Natural killer cell treated with Interleukin-12 subunit alpha and Interleukin-12 subunit beta and Interleukin-15 and Interleukin-18, amount 100 ng/mL, for 72 hours (primary cell): Measurements from ENCODE around the gene C1QTNF1. TPM values are rescaled to one million over a fixed set of nuclear protein-coding genes. Genes with fewer than 3 reads are reported as not detected.

Experiments
- ATAC-seq, 2 donors: fragments of 150-1000 bp; cut with Tn5 transposase in 1 of 2; sonication (Bioruptor Pico), chemical (Tn5 transposase) in 1 of 2; 2 replicates each; pipeline ENCODE4 v1.10.0; 2021
- DNase-seq: peaks from one replicate; pipeline ENCODE4 v3.0.0; 2022; ENCODE audit warnings: low spot score
- H3K27ac Mint-ChIP-seq, 2 donors: 1 replicate in 1 of 2; 2 replicates in 1 of 2; pipeline ENCODE4 v1.8.0; 2022; ENCODE audit warnings: mixed read lengths in 2 of 2, mild to moderate bottlenecking in 1 of 2, moderate library complexity in 1 of 2
- H3K27me3 Mint-ChIP-seq, 2 donors: 1 replicate in 1 of 2; 2 replicates in 1 of 2; pipeline ENCODE4 v1.8.0; 2022; ENCODE audit warnings: mixed read lengths in 2 of 2
- H3K36me3 Mint-ChIP-seq: one replicate; pipeline ENCODE4 v1.8.0; 2022; ENCODE audit warnings: mixed read lengths
- H3K4me1 Mint-ChIP-seq, 2 donors: 1 replicate in 1 of 2; 2 replicates in 1 of 2; pipeline ENCODE4 v1.8.0; 2022; ENCODE audit warnings: low read depth in 2 of 2, mixed read lengths in 2 of 2, mild to moderate bottlenecking in 1 of 2
- H3K4me3 Mint-ChIP-seq: one replicate; pipeline ENCODE4 v1.8.0; 2022; ENCODE audit warnings: mixed read lengths
- H3K9me3 Mint-ChIP-seq: 2 replicates; pipeline ENCODE4 v1.8.0; 2022; ENCODE audit warnings: mixed read lengths
- total RNA-seq, 2 donors: library from RNA; stranded (reverse); gene quantifications; one replicate each; pipeline ENCODE4 v1.2.3, GENCODE V29; 2022

The C1QTNF1 gene
- total RNA-seq, 2 donors from 2014 or later = not detected

DNA sequence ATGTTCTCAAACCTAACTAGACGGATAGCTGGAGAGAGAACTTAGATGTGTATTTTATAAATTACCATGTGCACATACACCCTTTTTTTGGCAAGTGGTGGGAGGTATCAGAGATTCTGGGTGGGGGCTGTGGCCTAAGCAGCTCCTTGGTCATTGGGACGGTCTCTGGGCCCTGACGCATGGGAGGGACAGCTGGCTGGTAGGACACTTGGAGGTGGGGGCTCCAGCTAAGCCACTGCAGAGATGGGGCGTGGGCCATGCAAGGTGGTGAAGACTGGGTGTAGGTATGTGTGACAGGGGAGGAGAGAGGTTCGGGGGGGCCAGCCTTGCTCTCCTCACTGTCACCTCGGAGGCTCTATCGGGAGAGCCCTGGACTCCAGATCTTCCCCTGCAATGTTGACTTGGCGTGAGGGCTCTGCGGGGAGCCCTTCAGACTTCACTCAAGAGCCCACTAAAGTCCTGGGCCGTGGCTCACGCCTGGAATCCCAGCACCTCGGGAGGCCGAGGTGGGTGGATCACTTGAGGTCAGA lies 17.1 kb downstream of the C1QTNF1 start:
- DNase-seq = peak; percentile 56
- Mint-ChIP-seq H3K36me3 (no peaks in the 10 kb centered on the region), H3K27me3 (peaks cover 6 to 7% of the 10 kb centered on the region in 2 donors), H3K27ac (no peak overlapping the region), H3K4me1 (peaks cover 7 to 9% of the 10 kb centered on the region in 2 donors), H3K4me3 (no peak overlapping the region), H3K9me3 (no peaks in the 10 kb centered on the region)
- no peak for ATAC-seq

GRCh38 chr17:79041723-79042420 lies 17.9 kb downstream of the C1QTNF1 start:
- Mint-ChIP-seq H3K27ac (no peak overlapping the region), H3K4me3 (no peak overlapping the region), H3K9me3 (no peaks in the 10 kb centered on the region), H3K4me1 (peaks cover 7 to 9% of the 10 kb centered on the region in 2 donors), H3K27me3 (peaks cover 6 to 7% of the 10 kb centered on the region in 2 donors), H3K36me3 (no peaks in the 10 kb centered on the region)
- peak; percentile 49 for DNase-seq
- ATAC-seq = no peak

- ATAC-seq (no peak), DNase-seq (peak; percentile 58)
- peak overlapping the region in 1 of 2 donors; percentile 3 for H3K27ac Mint-ChIP-seq
- peaks cover 7 to 9% of the 10 kb centered on the region in 2 donors for H3K4me1 Mint-ChIP-seq
- no peak overlapping the region for H3K4me3 Mint-ChIP-seq
- peaks cover 6 to 7% of the 10 kb centered on the region in 2 donors for H3K27me3 Mint-ChIP-seq
- no peaks in the 10 kb centered on the region for H3K9me3 Mint-ChIP-seq
- H3K36me3 Mint-ChIP-seq = no peaks in the 10 kb centered on the region
Observed at GRCh38 chr17:79042421-79043190, 18.6 kb downstream of the C1QTNF1 start.

DNA sequence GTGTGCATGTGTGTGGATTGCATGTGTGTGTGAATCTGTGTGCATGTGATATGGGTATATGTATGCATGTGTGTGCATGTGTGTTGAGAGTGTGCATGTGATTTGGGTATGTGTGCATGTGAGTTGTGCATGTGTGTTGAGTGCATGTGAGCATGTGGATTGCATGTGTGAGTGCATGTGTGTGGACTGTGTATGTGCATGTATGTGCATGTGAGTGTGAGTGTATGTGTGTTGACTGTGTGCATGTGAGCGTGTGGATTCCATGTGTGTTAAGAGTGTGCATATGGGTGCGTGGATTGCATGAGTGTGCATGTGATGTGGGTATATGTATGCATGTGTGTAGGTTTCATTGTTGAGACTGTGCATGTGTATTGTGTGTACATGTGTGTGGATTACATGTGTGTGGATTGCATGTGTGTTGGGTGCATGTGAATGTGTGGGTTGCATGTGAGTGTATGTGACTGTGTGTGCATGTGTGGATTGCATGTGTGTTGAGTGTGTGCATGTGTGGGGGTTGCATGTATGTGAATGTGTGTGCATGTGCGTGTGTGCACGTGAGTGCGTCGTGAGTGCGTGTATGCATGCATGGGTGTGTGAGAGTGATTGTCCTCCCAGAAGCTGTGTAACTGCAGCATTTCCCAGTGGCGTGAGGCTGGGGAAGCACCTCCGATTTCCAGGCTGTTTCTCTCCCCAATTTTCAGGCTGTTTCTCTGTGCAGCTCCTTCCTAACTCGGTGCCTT lies 19.4 kb downstream of the C1QTNF1 start:
- H3K4me3 Mint-ChIP-seq = no peak overlapping the region
- H3K27ac Mint-ChIP-seq = peak overlapping the region in 1 of 2 donors; percentile 3
- no peaks in the 10 kb centered on the region for H3K36me3 Mint-ChIP-seq
- ATAC-seq (no peak), DNase-seq (peak; percentile 42)
- peaks cover 7% of the 10 kb centered on the region in 2 donors for H3K4me1 Mint-ChIP-seq
- peaks cover 6 to 7% of the 10 kb centered on the region in 2 donors for H3K27me3 Mint-ChIP-seq
- H3K9me3 Mint-ChIP-seq = no peaks in the 10 kb centered on the region

GRCh38 chr17:79043931-79044320 lies 20.0 kb downstream of the C1QTNF1 start:
- H3K27me3 Mint-ChIP-seq = peaks cover 6 to 7% of the 10 kb centered on the region in 2 donors
- H3K9me3 Mint-ChIP-seq = no peaks in the 10 kb centered on the region
- peaks cover 3 to 7% of the 10 kb centered on the region in 2 donors for H3K4me1 Mint-ChIP-seq
- peak; percentile 39 for DNase-seq
- ATAC-seq = no peak
- no peak overlapping the region for H3K4me3 Mint-ChIP-seq
- H3K27ac Mint-ChIP-seq = no peak overlapping the region
- H3K36me3 Mint-ChIP-seq = no peaks in the 10 kb centered on the region

DNA sequence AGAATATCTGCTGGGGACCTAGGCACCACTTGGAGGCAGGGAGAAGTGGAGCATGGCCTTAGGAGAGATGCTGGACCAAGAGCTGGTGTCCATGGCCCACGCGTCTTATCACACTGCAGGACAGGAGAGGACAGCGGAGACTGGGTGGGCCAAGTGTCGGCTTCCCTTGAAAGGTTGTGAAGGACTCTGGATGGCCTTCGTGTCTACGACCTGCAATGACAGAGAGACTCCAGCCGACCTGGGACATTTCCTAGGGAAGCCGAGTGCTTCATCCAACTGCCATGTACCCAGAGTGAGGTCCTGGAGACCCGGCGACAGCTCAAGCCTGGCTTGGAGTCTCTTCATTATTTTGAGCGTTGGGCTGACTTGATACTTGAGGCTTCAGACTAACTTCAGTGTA lies 20.5 kb downstream of the C1QTNF1 start:
- ATAC-seq (no peak), DNase-seq (peak; percentile 58)
- no peak overlapping the region for H3K27ac Mint-ChIP-seq
- H3K36me3 Mint-ChIP-seq = no peaks in the 10 kb centered on the region
- no peaks in the 10 kb centered on the region for H3K9me3 Mint-ChIP-seq
- peaks cover 3 to 7% of the 10 kb centered on the region in 2 donors for H3K4me1 Mint-ChIP-seq
- no peak overlapping the region for H3K4me3 Mint-ChIP-seq
- peaks cover 6 to 7% of the 10 kb centered on the region in 2 donors for H3K27me3 Mint-ChIP-seq

DNA sequence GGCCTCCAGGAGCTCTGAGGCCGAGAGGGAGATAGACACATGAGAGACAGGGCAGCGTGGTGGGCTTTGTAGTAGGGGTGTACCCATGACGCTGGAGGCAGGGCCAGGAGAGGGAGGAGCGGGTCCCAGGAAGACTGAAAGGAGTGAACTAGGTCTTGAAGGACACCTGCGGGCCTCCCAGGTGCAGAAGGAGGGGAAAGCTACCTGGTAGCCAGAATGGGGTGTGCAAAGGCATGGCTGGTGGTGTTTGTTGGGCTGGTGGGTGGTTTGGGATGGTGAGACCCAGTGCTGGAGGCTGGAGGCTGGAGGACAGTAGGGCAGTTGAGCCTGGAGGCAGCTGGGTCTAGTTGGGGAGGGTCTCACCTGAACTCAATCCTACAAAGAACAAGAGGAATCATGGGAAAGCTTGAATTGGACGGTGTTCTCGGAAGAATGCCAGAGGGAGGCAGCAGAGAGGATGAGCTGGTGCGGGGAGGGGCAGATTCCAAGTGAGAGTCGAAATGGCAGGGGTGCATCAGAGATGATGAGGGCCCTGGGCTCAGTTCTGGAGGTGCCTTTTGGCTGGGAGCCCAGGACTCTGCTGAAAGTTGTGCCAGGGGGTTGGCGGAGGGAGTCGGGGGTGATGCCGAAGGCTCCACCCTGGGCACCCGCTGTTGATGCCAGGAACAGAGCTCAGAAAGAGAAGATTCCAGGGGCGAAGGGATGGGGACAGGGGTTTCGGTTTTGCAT lies 21.2 kb downstream of the C1QTNF1 start:
- no peak for ATAC-seq
- no peak overlapping the region for H3K27ac Mint-ChIP-seq
- H3K4me1 Mint-ChIP-seq = peaks cover 3 to 7% of the 10 kb centered on the region in 2 donors
- no peaks in the 10 kb centered on the region for H3K9me3 Mint-ChIP-seq
- no peak overlapping the region for H3K4me3 Mint-ChIP-seq
- no peaks in the 10 kb centered on the region for H3K36me3 Mint-ChIP-seq
- H3K27me3 Mint-ChIP-seq = peaks cover 7% of the 10 kb centered on the region in 2 donors
- peak; percentile 49 for DNase-seq

GRCh38 chr17:79045842-79046196 lies 21.9 kb downstream of the C1QTNF1 start:
- no peaks in the 10 kb centered on the region for H3K36me3 Mint-ChIP-seq
- peaks cover 7 to 9% of the 10 kb centered on the region in 2 donors for H3K27me3 Mint-ChIP-seq
- peaks cover 3 to 7% of the 10 kb centered on the region in 2 donors for H3K4me1 Mint-ChIP-seq

DNA sequence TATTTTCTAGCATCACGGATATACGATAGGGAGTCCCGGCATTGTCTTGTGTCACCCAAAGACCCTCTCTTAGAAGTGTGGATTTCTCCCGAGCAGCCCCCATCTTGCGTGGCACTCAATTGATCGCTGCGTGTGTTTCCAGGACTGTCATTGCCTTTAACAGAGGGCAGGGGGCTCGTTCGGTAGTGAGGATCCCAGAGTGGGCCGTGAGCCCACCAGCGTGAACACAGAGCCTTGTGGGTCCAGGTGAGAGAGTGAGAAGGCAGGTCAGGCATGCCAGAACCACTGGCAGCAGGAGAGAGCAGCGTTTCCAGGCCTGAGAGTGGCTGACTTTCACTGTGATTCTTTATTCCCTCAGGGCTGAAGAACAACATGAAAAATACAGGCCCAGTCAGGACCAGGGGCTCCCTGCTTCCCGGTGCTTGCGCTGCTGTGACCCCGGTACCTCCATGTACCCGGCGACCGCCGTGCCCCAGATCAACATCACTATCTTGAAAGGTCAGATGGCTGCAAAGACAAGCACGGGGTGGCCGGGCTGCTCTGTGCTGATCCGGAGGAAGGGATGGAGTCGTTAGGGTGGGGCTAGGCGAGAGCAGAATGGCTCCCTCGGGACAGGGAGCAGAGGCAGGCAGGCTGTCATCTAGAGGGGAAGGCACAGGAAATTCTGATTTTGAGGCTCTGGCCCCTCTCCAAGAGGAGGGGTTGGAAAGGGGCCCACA lies 22.4 kb downstream of the C1QTNF1 start:
- DNase-seq (peak; percentile 28), ATAC-seq (no peak)
- Mint-ChIP-seq H3K36me3 (no peaks in the 10 kb centered on the region), H3K27me3 (peaks cover 11 to 12% of the 10 kb centered on the region in 2 donors), H3K9me3 (no peaks in the 10 kb centered on the region), H3K4me3 (no peak overlapping the region), H3K27ac (no peak overlapping the region), H3K4me1 (peaks cover 3 to 7% of the 10 kb centered on the region in 2 donors)

More at GRCh38 chr17:79045842-79046196, 21.9 kb downstream of the C1QTNF1 start:
- peak; percentile 61 for DNase-seq
- Mint-ChIP-seq H3K4me3 (no peak overlapping the region), H3K27ac (no peak overlapping the region), H3K9me3 (no peaks in the 10 kb centered on the region)
- ATAC-seq = peak; percentile 67 to 74

DNA sequence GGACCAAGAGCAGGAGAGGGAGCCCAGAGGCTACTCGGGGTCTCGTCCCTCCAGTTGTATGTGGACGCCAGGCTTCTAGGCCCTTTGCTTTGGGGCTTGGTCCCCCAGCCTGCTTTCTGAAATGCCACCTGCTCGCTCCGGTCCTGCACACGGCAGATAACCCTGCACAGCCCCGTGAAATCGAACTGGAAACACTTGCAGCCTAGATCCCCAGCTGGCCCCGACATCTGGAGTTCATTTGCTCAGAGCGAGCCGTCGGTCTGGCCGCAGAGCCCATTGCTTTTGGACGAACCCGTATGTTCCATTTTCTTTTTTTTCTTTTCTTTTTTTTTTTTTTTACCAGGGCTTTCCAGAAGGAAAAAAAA lies 22.9 kb downstream of the C1QTNF1 start:
- peak; percentile 28 for DNase-seq
- peaks cover 3 to 7% of the 10 kb centered on the region in 2 donors for H3K4me1 Mint-ChIP-seq
- H3K4me3 Mint-ChIP-seq = no peak overlapping the region
- H3K27me3 Mint-ChIP-seq = peaks cover 11 to 12% of the 10 kb centered on the region in 2 donors
- H3K27ac Mint-ChIP-seq = no peak overlapping the region
- H3K36me3 Mint-ChIP-seq = no peaks in the 10 kb centered on the region
- no peaks in the 10 kb centered on the region for H3K9me3 Mint-ChIP-seq
- no peak for ATAC-seq

GRCh38 chr17:79047291-79047920 lies 23.4 kb downstream of the C1QTNF1 start:
- Mint-ChIP-seq H3K4me1 (peaks cover 3 to 7% of the 10 kb centered on the region in 2 donors), H3K27ac (no peak overlapping the region), H3K4me3 (no peak overlapping the region), H3K36me3 (no peaks in the 10 kb centered on the region), H3K27me3 (peaks cover 11 to 12% of the 10 kb centered on the region in 2 donors), H3K9me3 (no peaks in the 10 kb centered on the region)
- ATAC-seq (no peak), DNase-seq (peak; percentile 31)
